HG02970 (cell line): ENCODE results near the gene PCSK4.
A peak's percentile ranks its signal among the peaks of the same experiment; 100 is the strongest.
"Not testable (repeated sequence)": the region's sequence is repeated elsewhere in the genome, so short reads cannot be mapped to it uniquely, and the experiment has no call there.

Experiments
- ATAC-seq: cut with Tn5 transposase; IDR thresholded peaks from one replicate; pipeline ENCODE4 v1.9.1; 2021; ENCODE audit warnings: mild to moderate bottlenecking, moderate library complexity, moderate number of reproducible peaks; ENCODE audit not compliant: unreplicated experiment, low FRiP score

PCSK4 gene

GRCh38 chr19:1490311-1491113 lies at the start of gene PCSK4:
Gene PCSK4, minus strand, starts transcription at chr19:1490350. Its CDS starts 4 bp downstream, at chr19:1490346.
- ATAC-seq, result peak; percentile 82

- not testable (repeated sequence) for ATAC-seq
Observed at GRCh38 chr19:1539749-1540148, 49.6 kb upstream of the PCSK4 start.

- no peak for ATAC-seq
Observed at GRCh38 chr19:1538978-1539377, 48.8 kb upstream of the PCSK4 start.

- not testable (repeated sequence) for ATAC-seq
Observed at GRCh38 chr19:1535699-1536098, 45.5 kb upstream of the PCSK4 start.

- ATAC-seq, result no peak
Observed at GRCh38 chr19:1534972-1535371, 44.8 kb upstream of the PCSK4 start.

- ATAC-seq, result no peak
Observed at GRCh38 chr19:1533510-1534150, 43.5 kb upstream of the PCSK4 start.

GRCh38 chr19:1532003-1532402 lies 41.9 kb upstream of the PCSK4 start:
- ATAC-seq, result no peak

GRCh38 chr19:1531587-1531986 lies 41.4 kb upstream of the PCSK4 start:
- no peak for ATAC-seq

- ATAC-seq, result not testable (repeated sequence)
Observed at GRCh38 chr19:1530856-1531255, 40.7 kb upstream of the PCSK4 start.

GRCh38 chr19:1529430-1529816 lies 39.3 kb upstream of the PCSK4 start:
- ATAC-seq, result no peak

- ATAC-seq, result no peak
Observed at GRCh38 chr19:1528596-1529429, 38.7 kb upstream of the PCSK4 start.

GRCh38 chr19:1527650-1528309 lies 37.6 kb upstream of the PCSK4 start:
- no peak for ATAC-seq

GRCh38 chr19:1526979-1527649 lies 37.0 kb upstream of the PCSK4 start:
- ATAC-seq, result no peak

GRCh38 chr19:1526066-1526778 lies 36.1 kb upstream of the PCSK4 start:
- no peak for ATAC-seq

GRCh38 chr19:1525343-1525742 lies 35.2 kb upstream of the PCSK4 start:
- ATAC-seq, result no peak

- no peak for ATAC-seq
Observed at GRCh38 chr19:1524972-1525325, 34.8 kb upstream of the PCSK4 start.

- no peak for ATAC-seq
Observed at GRCh38 chr19:1524287-1524971, 34.3 kb upstream of the PCSK4 start.

GRCh38 chr19:1523412-1524286 lies 33.5 kb upstream of the PCSK4 start, which contains the start of gene PLK5:
Gene PLK5, plus strand, starts transcription at chr19:1524077. Its CDS starts 2,920 bp downstream, at chr19:1526997.
- ATAC-seq, result no peak
